Measurements from ENCODE around the gene SRCAP.

Gene SRCAP

DNA sequence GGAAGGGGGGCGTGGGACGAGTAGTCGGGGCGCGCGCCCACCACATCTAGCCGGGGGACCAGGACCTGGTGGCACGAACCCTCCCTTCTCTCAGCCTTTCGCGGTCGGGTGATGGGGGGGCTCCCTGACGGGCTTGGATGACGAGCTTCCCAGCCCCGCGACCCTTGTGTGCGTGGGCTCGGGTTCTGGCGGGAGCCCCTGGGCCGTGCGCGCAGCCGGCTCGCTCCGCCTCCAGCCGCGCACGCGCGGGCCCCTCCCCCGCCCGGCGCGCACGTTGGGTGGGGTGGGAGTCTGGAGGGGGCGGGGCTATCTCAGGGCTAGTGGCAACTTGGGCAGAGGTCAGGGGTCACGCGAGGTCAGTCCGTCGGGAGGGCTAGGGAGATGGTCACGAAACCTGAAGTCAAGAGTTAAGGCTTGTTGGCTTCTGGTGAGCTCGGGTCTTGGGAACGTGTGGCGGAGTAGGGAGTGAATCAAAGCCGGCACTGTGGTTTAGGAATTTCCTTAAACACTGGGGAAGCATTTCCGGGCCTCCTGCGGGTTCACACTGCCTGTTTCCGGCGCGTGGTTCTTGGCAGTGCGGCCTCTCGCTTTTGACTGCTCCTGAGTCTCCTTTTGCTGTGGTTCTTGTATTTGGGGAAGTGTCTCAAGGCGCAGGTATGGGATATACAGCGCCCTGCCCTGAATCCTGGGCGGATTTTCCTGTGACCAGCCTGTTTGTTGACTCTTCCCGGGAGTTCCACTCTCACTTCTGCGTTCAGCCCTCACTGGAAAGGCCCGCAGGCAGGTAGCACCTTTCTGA lies at the start of gene SRCAP:
Gene SRCAP, plus strand, starts transcription at position 356 of the 799 bp plus-strand sequence. CDS start 1,654 bp downstream, outside the sequence.
- DNase-seq (ENCODE audit: low read depth in 3 of 3, low spot score in 1 of 3): peak; percentile 43 to 78 (median 64)

GRCh38 chr16:30649725-30650368 lies 49.1 kb upstream of the SRCAP start:
- DNase-seq (ENCODE audit: low read depth in 3 of 3, low spot score in 1 of 3): no peak

GRCh38 chr16:30650369-30651123 lies 48.4 kb upstream of the SRCAP start, which contains the start of gene PRR14:
Gene PRR14 (plus strand): TSS chr16:30650960. CDS start chr16:30651646, 686 bp downstream.
- DNase-seq (ENCODE audit: low read depth in 3 of 3, low spot score in 1 of 3): peak; percentile 94 to 97 (median 95)

DNA sequence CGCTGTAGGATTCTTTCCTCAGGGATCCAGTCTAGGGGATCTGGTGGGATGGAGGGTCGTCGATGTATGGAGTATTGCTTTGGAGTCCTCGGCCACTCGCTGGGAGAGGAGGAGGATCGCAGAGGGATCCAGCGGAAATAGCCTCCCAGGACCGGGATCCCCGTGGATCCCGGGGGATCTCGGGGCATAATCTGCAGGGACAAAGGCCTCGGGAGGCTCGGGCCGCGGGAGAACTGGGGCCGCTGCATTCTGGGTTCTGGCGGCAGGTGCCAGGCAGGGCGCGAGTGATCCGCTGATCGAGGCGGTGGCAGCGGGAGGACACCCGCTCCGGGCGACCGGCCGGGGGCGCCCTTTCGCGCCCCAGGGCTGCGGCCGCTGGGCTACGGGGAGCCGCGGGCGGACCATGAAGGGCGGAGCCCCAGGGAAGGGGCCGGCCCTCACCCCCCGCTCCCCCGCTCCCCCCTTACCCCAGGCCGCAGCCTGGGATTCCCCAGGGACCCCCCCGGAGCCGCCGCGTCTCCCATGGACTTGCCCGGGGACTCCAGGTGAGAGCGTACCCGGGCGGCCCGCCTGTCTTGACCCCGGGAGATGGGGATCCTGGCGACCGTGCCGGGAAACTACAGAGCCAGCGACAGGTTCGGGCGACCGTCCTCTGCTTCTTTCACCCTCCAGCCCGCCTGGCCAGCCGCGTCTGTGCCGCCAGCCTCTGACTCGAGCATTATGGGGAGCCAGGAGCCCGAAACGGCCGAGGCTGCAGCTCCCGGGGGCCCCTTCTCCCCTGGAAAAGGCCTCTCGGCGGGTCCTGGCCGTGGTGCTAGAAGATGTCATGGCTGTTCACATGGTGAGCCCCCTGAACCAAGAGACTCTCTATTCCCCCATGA lies 47.6 kb upstream of the SRCAP start:
- DNase-seq (ENCODE audit: low read depth in 3 of 3, low spot score in 1 of 3): peak; percentile 48 to 67 (median 52)

DNA sequence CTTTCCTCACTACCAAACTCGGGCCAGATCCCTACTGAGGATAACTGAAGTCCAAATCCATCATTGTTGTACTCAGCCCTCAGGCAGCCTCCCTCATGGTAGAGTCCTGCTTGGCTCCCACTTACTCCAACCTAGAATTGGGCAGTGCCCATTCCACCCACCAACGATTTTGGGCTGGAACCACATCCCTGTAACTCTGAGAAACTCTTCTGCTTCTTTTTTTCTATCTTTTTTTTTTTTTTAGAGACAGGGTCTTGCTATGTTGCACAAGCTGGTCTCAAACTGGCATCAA lies 47.0 kb upstream of the SRCAP start:
- DNase-seq (ENCODE audit: low read depth in 3 of 3, low spot score in 1 of 3): no peak

GRCh38 chr16:30652718-30653117 lies 46.3 kb upstream of the SRCAP start:
- DNase-seq (ENCODE audit: low read depth in 3 of 3, low spot score in 1 of 3): no peak

DNA sequence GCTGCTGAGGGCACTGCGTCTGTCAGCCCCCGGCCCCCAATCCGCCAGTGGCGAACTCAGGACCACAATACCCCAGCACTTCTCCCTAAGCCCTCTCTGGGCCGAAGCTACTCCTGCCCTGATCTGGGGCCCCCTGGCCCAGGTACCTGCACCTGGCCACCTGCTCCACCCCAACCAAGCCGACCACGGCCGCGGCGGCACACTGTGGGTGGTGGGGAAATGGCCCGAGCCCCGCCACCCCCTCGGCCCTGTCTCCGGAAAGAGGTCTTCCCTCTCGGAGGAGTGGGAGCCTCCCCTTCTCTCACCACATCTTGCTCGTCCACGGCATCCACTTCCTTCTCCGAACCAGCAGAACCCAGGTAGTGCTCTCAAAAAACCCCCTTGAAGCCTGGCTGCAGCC lies 44.1 kb upstream of the SRCAP start:
- DNase-seq (ENCODE audit: low read depth in 3 of 3, low spot score in 1 of 3): no peak

GRCh38 chr16:30655815-30656347 lies 43.1 kb upstream of the SRCAP start:
- no peak for DNase-seq (ENCODE audit: low read depth in 3 of 3, low spot score in 1 of 3)

DNA sequence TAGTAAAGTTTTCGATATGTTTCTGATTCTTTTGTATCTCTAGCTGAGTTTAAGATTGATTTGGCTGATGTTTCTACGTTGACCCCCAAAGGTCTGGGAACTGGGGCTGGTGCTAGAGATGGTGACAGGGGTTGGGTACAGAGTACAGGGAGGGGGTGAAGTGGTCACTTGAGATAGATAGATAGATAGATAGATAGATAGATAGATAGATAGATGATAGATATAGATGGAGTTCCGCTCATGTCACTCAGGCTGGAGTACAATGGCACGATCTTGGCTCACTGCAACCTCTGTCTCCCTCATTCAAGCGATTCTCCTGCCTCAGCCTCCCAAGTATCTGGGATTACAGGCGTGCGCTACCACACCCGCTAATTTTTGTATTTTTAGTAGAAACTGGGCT lies 42.6 kb upstream of the SRCAP start:
- no peak for DNase-seq (ENCODE audit: low read depth in 3 of 3, low spot score in 1 of 3)

- DNase-seq (ENCODE audit: low read depth in 3 of 3, low spot score in 1 of 3): no peak
Observed at GRCh38 chr16:30656974-30657865, 41.8 kb upstream of the SRCAP start.

- DNase-seq (ENCODE audit: low read depth in 3 of 3, low spot score in 1 of 3): peak; percentile 99 to 100 (median 100)
Observed at GRCh38 chr16:30657866-30658730, 40.9 kb upstream of the SRCAP start, which contains the start of gene FBRS. Gene FBRS (plus strand): TSS chr16:30658431. CDS start chr16:30659519, 1,088 bp downstream.

DNA sequence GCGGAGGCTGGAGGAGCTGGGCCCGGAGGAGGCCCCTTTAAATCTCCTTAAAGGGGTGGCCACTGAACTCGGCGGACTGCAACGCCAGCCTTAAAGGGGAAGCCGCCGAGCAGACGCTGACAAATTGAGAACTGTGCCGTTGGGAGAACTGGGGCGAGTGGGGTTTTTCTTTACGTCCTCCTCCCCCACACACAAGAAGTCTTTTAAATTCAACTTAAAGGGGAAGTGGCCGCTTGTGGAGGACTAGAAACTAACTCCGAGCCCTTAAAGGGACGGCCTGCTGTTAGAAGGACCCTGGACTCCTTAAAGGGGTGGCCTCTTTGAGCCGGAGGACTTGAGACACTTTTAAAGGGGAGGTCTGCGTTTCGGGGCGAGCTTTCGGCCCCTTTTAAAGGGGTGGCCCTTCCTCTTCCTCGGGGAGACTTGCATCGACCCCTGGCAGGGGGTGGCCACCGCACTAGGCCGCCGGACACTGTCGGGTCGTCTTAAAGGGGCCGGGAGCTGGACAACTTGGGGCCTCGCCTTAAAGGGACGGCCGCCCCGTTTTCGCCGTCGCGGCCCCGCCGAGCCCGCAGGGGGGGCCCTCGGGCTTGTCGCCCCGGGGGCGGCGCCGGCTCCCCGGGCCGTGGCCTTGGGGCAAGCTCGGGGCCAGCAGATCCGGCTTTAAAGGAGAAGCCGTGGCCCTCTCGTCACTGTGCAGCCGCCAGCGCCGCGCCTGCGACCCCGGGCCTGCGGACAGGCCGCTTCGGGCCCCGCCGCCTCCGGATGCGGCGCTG lies 40.1 kb upstream of the SRCAP start:
- peak in 1 of 3 donors; percentile 55 for DNase-seq (ENCODE audit: low read depth in 3 of 3, low spot score in 1 of 3)

DNA sequence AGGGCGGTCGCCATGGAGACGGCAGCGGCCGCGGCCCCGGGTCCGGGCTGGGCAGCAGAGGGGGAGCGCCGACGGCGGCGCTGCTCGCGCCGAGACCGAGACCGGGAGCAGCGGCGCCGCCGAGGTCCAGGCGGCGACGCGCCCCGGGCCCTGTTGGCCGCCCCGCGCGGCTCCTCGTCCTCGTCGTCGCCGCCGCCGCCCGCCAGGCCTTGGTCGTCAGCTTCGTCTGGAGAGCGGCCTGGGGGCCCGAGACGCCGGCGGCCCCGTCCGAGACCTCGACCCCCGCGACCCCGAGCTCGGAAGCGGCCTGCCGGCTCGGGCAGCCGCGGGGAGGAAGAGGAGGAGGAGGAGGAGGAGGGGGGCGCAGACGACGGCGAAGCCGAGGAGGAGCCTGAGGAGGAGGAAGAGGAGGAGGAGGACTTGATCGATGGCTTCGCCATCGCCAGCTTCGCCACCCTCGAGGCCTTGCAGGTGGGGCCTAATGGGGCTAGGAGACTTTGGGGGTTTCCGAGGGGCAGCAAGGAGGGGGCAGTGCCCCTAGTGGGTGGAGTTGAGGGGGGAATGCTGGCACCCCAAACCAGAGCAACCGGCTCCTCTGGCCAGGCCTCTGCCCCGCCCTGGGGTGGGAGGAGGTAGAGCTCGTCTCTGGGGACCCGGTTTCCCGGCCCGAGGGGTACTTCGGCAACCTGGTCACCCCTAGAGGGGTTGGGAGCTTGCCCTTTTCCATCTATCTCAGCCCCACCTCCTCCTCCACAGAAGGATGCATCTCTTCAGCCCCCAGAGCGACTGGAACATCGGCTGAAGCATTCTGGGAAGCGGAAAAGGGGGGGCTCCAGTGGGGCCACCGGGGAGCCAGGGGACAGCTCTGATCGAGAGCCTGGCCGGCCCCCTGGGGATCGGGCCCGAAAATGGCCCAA lies 39.2 kb upstream of the SRCAP start:
- peak in 2 of 3 donors; percentile 24 to 33 for DNase-seq (ENCODE audit: low read depth in 3 of 3, low spot score in 1 of 3)

DNA sequence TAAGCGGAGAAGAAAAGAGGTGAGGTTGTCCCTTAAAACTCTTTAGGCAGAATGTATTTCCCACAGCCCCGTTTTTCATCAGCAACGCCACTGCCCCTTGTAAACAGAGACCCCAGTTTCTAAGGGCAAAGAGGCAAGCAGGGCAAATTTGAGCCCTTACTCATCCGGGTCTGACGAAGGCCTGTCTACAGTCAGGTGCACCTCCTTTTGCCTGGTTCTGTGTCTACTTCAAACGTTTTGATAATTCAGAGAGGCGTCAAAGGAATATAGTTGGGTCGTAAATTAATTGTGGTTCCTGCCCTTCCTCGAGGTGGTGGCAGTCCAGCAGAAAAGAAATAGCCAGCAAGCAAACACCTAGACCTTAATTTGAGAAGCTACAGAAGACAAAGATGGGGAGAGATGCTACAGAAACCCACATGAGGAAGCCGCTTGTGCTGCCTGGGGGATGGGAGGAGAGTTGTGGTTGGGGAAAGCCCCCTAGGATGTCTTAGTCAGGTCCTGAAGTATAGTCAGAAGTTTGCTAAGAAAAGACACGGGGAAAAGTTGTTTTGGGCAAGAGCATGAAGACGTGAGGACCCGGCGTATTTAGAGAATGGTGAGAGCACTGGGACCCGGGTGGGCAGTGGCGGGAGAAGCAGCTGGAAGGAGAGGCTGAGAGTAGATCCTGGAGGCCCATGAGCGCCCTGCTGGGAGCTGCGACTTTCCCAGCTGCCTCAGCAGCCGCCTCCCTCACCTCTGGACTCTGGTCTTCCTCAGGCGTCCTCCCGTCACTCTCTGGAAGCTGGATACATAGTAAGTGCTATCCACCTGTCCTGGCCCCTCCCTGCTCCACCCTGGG lies 38.3 kb upstream of the SRCAP start:
- peak; percentile 50 to 59 (median 54) for DNase-seq (ENCODE audit: low read depth in 3 of 3, low spot score in 1 of 3)

DNA sequence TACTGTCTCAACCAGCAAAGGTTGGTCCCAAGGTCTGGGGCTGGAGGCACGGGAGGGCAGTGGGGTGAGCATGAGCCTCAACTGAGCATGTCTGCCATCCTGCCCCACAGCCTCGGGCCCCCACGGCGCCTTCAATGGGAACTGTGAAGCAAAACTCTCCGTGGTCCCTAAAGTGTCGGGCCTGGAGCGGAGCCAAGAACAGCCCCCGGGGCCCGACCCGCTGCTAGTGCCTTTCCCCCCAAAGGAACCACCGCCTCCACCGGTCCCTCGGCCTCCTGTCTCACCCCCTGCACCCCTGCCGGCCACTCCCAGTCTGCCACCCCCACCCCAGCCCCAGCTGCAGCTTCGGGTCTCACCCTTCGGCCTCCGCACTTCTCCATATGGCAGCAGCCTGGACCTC lies 36.5 kb upstream of the SRCAP start:
- no peak for DNase-seq (ENCODE audit: low read depth in 3 of 3, low spot score in 1 of 3)

DNA sequence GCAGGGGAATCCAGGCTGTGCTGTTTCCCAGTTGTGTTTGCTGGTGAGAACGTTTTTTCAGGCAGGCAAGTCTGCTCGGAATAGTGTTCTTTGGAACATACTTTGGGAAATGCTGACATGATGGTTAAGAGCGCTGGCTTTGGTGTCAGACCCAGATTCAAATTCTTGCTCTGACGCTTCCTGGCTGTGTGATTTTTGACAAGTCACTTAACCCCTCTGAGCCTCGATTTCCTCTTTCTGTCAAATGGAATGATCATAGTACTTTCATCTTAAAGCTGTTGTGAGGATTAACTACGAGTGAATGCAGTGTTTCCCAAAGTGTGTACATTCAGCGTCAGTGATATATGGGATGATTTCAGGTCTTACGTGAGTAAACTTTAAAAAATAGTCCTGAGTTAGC lies 35.9 kb upstream of the SRCAP start:
- DNase-seq (ENCODE audit: low read depth in 3 of 3, low spot score in 1 of 3): no peak

Measured in stimulated activated CD4-positive, alpha-beta T cell treated with anti-CD3 and anti-CD28 coated beads, TNF-alpha, amount 100 ng/mL, for 1 hour (primary cell).